Breast epithelium (tissue), 3 donors: ENCODE results near the gene UBA1.

ENCODE experiments used
- CTCF ChIP-seq, 3 donors: fragments of 450-650 bp; IDR thresholded peaks; one replicate each; pipeline ENCODE4 v1.5.1; 2016 to 2017; ENCODE audit warnings: antibody characterized with exemption in 3 of 3, mild to moderate bottlenecking in 3 of 3, moderate library complexity in 3 of 3
- POLR2A ChIP-seq: fragments of 450-650 bp; IDR thresholded peaks from one replicate; pipeline ENCODE4 v1.6.1; 2016; ENCODE audit warnings: antibody characterized with exemption, mild to moderate bottlenecking, moderate library complexity
- POLR2AphosphoS5 ChIP-seq, 3 donors: sonication (generic); formaldehyde crosslinking; IDR thresholded peaks; one replicate each; pipeline ENCODE4 v1.6.1; 2017; ENCODE audit warnings: antibody characterized with exemption in 3 of 3

GRCh38 chrX:47190445-47191269, 3.0 kb upstream of the UBA1 start:
- TF ChIP-seq CTCF (IDR thresholded peaks at IDR 0.05) = no peak
- TF ChIP-seq POLR2A = no peak
- peak; percentile 27 to 45 (median 42) for TF ChIP-seq POLR2AphosphoS5 (IDR thresholded peaks at IDR 0.05)
